ENCODE measurements around the gene SRC.

The SRC gene

GRCh38 chr20:37435607-37436006 is 89.7 kb downstream of the SRC start:
- no peak for DNase-seq

GRCh38 chr20:37436527-37437186 is 90.7 kb downstream of the SRC start:
- no peak for DNase-seq

GRCh38 chr20:37437676-37438075 is 91.7 kb downstream of the SRC start:
- no peak for DNase-seq

GRCh38 chr20:37438464-37439222 is 92.7 kb downstream of the SRC start:
- DNase-seq: no peak

GRCh38 chr20:37439223-37439933 is 93.4 kb downstream of the SRC start:
- DNase-seq: no peak

GRCh38 chr20:37441023-37441422 is 95.1 kb downstream of the SRC start:
- no peak for DNase-seq

- no peak for DNase-seq
Observed at GRCh38 chr20:37442547-37442946, 96.6 kb downstream of the SRC start.

- DNase-seq: no peak
Observed at GRCh38 chr20:37442986-37443385, 97.0 kb downstream of the SRC start.

- no peak for DNase-seq
Observed at GRCh38 chr20:37443596-37443995, 97.7 kb downstream of the SRC start.

GRCh38 chr20:37445041-37445440 is 99.1 kb downstream of the SRC start:
- no peak for DNase-seq

GRCh38 chr20:37446286-37447032 is 100.5 kb downstream of the SRC start:
- no peak for DNase-seq

- no peak for DNase-seq
Observed at GRCh38 chr20:37447688-37448087, 101.7 kb downstream of the SRC start.

GRCh38 chr20:37449276-37449675 is 103.3 kb downstream of the SRC start:
- DNase-seq: no peak

GRCh38 chr20:37450344-37450743 is 104.4 kb downstream of the SRC start:
- DNase-seq: no peak

GRCh38 chr20:37451616-37452015 is 105.7 kb downstream of the SRC start:
- DNase-seq: no peak

GRCh38 chr20:37452236-37452635 is 106.3 kb downstream of the SRC start:
- DNase-seq: no peak

GRCh38 chr20:37453288-37453687 is 107.3 kb downstream of the SRC start:
- DNase-seq: no peak

- no peak for DNase-seq
Observed at GRCh38 chr20:37453836-37454235, 107.9 kb downstream of the SRC start.

GRCh38 chr20:37454636-37455385 is 108.9 kb downstream of the SRC start:
- DNase-seq: no peak

Data from EL (cell line).